HL-60 (cell line): Measurements from ENCODE around the gene SIX6.

Experiments used
- DNase-seq, 2 experiments: peaks; one replicate each; pipeline ENCODE4 v3.0.0-alpha.2; 2010 to 2020; ENCODE audit warnings: low read depth in 1 of 2, low spot score in 1 of 2
- H3K27ac ChIP-seq: fragments of 250-450 bp; sonication (Bioruptor Pico); replicated peaks from 2 replicates; pipeline ENCODE4 v1.5.1; 2020; ENCODE audit warnings: mild to moderate bottlenecking, moderate library complexity
- H3K27me3 ChIP-seq: fragments of 250-450 bp; sonication (Bioruptor Pico); 2 replicates; pipeline ENCODE4 v1.5.1; 2021; ENCODE audit warnings: mild to moderate bottlenecking, moderate library complexity; ENCODE audit not compliant: insufficient read depth, poor library complexity, severe bottlenecking
- H3K4me3 ChIP-seq: replicated peaks from 2 replicates; pipeline ENCODE4 v1.5.1; 2011; ENCODE audit warnings: mild to moderate bottlenecking, control low read depth, low read length; ENCODE audit not compliant: insufficient read depth
- CTCF ChIP-seq: IDR thresholded peaks from one replicate; pipeline ENCODE4 v1.5.1; 2011; ENCODE audit warnings: low read length, control low read depth, inconsistent platforms; ENCODE audit not compliant: insufficient read depth
- GABPA ChIP-seq: IDR thresholded peaks from 2 replicates; pipeline ENCODE4 v1.6.1; 2012; ENCODE audit warnings: low read depth
- POLR2AphosphoS5 ChIP-seq: IDR thresholded peaks from 2 replicates; pipeline ENCODE4 v1.6.1; 2012; ENCODE audit warnings: low read depth
- REST ChIP-seq: IDR thresholded peaks from 2 replicates; pipeline ENCODE4 v1.6.1; 2012; ENCODE audit warnings: low read depth; ENCODE audit not compliant: insufficient replicate concordance
- SPI1 ChIP-seq: IDR thresholded peaks from 2 replicates; pipeline ENCODE4 v1.6.1; 2012; ENCODE audit warnings: low read depth, mild to moderate bottlenecking, borderline replicate concordance

The SIX6 gene

GRCh38 chr14:60490270-60490669 is 18.7 kb upstream of the SIX6 start:
- peaks cover 33% of the 10 kb centered on the region for H3K27me3 ChIP-seq
- H3K27ac ChIP-seq = no peak overlapping the region
- DNase-seq = no peak
- no peak overlapping the region for H3K4me3 ChIP-seq
- no peak for TF ChIP-seq CTCF
- no peak for TF ChIP-seq GABPA
- TF ChIP-seq POLR2AphosphoS5 = no peak
- TF ChIP-seq REST = no peak
- no peak for TF ChIP-seq SPI1

GRCh38 chr14:60495946-60496345 is 13.0 kb upstream of the SIX6 start:
- DNase-seq = no peak
- Histone ChIP-seq H3K4me3 (no peak overlapping the region), H3K27me3 (peaks cover 3% of the 10 kb centered on the region), H3K27ac (no peak overlapping the region)
- no peak for TF ChIP-seq REST
- no peak for TF ChIP-seq CTCF
- TF ChIP-seq GABPA = no peak
- TF ChIP-seq POLR2AphosphoS5 = no peak
- TF ChIP-seq SPI1 = no peak

GRCh38 chr14:60502541-60502940 is 6.4 kb upstream of the SIX6 start:
- Histone ChIP-seq H3K27ac (no peak overlapping the region), H3K27me3 (peaks cover 49% of the 10 kb centered on the region), H3K4me3 (no peak overlapping the region)
- TF ChIP-seq SPI1 (no peak), GABPA (no peak), REST (no peak), CTCF (no peak), POLR2AphosphoS5 (no peak)
- no peak for DNase-seq
